Adrenal gland (tissue), 19 donors: ENCODE measurements around the gene SYCP2L. TPM values are rescaled to one million over a fixed set of nuclear protein-coding genes. Genes with fewer than 3 reads are reported as not detected.

Experiments used
- DNase-seq, 7 donors: peaks; one replicate each; pipeline ENCODE4 v3.0.0-alpha.2; 2019 to 2020
- H3K27ac ChIP-seq, 5 donors: fragments of 200-600 bp; sonication (generic) in 4 of 5; 1 replicate in 3 of 5; 2 replicates in 2 of 5; pipeline versions ENCODE4 v1.5.1 to v1.8.0; 2016 to 2020; ENCODE audit warnings: mild to moderate bottlenecking in 1 of 5
- H3K27me3 ChIP-seq: fragments of 200-600 bp; 2 replicates; pipeline ENCODE4 v1.8.0; 2021
- H3K36me3 ChIP-seq, 2 donors: fragments of 200-600 bp; replicated peaks in 1 of 2; 1 replicate in 1 of 2; 2 replicates in 1 of 2; pipeline versions ENCODE4 v1.5.1 to v1.8.0; 2018 to 2022
- H3K4me1 ChIP-seq, 2 donors: fragments of 200-600 bp; replicated peaks in 1 of 2; 1 replicate in 1 of 2; 2 replicates in 1 of 2; pipeline versions ENCODE4 v1.5.1 to v1.8.0; 2018 to 2021
- H3K4me3 ChIP-seq, 4 donors: fragments of 200-600 bp; sonication (generic) in 3 of 4; one replicate each; pipeline ENCODE4 v1.5.1; 2016 to 2018
- H3K9me3 ChIP-seq, 3 donors: fragments of 200-600 bp; sonication (generic) in 1 of 3; replicated peaks in 1 of 3; 1 replicate in 2 of 3; 2 replicates in 1 of 3; pipeline versions ENCODE4 v1.5.1 to v1.8.0; 2016 to 2021
- POLR2A ChIP-seq, 2 donors: fragments of 450-650 bp; IDR thresholded peaks; one replicate each; pipeline ENCODE4 v1.6.1; 2017; ENCODE audit warnings: antibody characterized with exemption in 2 of 2, mild to moderate bottlenecking in 2 of 2, moderate library complexity in 1 of 2
- whole genome bisulfite sequencing, 4 donors: extraction: QIAGEN DNeasy Blood & Tissue Kit in 2 of 4; methylation state at CpG; one replicate each; pipeline versions ENCODE4 v1.1.5 to v1.1.7; 2013 to 2017; 5-methylcytosine and 5-hydroxymethylcytosine counted together
- intact Hi-C, 2 donors: fragments of 100-400 bp; cut with DNase I; formaldehyde crosslinking; loops; one replicate each; pipeline versions ENCODE4 v1.14.1 to v1.15.0; 2022 to 2023
- long read RNA-seq, 10 donors: library from polyadenylated mRNA in 3 of 10; unstranded in 2 of 10; stranded (forward) in 1 of 10; transcript quantifications; one replicate each; pipeline ENCODE4 v2.0.0 and lab custom pipeline, GENCODE V29; 2021 to 2026
- polyA plus RNA-seq, 3 donors: library from polyadenylated mRNA; stranded (reverse); fragments of 200-250 nt in 2 of 3; fragments of 350-450 nt in 1 of 3; fragmentation: Illumina TruSeq in 1 of 3; extraction: RNeasy Lipid Tissue Mini Kit (QIAGEN cat#74804) in 1 of 3; gene quantifications; one replicate each; pipeline ENCODE4 v1.2.3, GENCODE V29; 2013 to 2014
- total RNA-seq, 9 donors: library from RNA; depleted of rRNA in 4 of 9; stranded (reverse); fragments of >200 nt in 4 of 9; fragments of 120-200 nt in 1 of 9; fragmentation: NEBNext Ultra II Directional in 1 of 9; extraction: Animal tissue kit (Norgen Biotek cat#: 25700) in 1 of 9; gene quantifications; one replicate each; pipeline versions ENCODE4 v1.1.0 to v1.2.4, GENCODE V29; 2013 to 2023
- TF ChIP-seq, protein P1 (sequence below), 6 experiments: fragments of 450-650 bp in 4 of 6; fragments of 200-600 bp in 2 of 6; sonication (generic) in 1 of 6; IDR thresholded peaks; 1 replicate in 5 of 6; 2 replicates in 1 of 6; pipeline versions ENCODE4 v1.5.1 to v1.8.0; 2016 to 2021; ENCODE audit warnings: antibody characterized with exemption in 6 of 6, mild to moderate bottlenecking in 2 of 6, moderate library complexity in 1 of 6
- donor health status: healthy with polysubstance abuse.
- donor health status: Bipolar disorder and iron deficiency.
- donor health status: DM: yes; HTN: yes; CAD: no.
- donor health status: DM: no; HTN: no; CAD: no.
- donor health status: DM: no; HTN: no; CAD: no.
- donor health status: DM: yes; HTN: yes; CAD: no.

The SYCP2L gene
- total RNA-seq: 1 to 10 TPM in 2 of 9 donors, under 1 TPM in 5, not detected in 2; 0.24 to 3.0 (median 0.48) TPM
- polyA plus RNA-seq: 1 to 10 TPM in 1 of 3 donors, under 1 TPM in 2; 0.09 to 1.0 (median 0.84) TPM
- long read RNA-seq, donor 1: 0 reads
- long read RNA-seq, donor 2: 0 reads
- long read RNA-seq, donor 3: 0 reads
- long read RNA-seq, donor 4: 0 reads
- long read RNA-seq, donor 5: 0 reads
- long read RNA-seq, donor 6: 0 reads
- long read RNA-seq, donor 7: 0 reads
- long read RNA-seq, donor 8: 0 reads
- long read RNA-seq, donor 9: 0 reads
- long read RNA-seq, donor 10: 0 reads

GRCh38 chr6:10886691-10887502 lies at the start of gene SYCP2L:
Gene SYCP2L (plus strand): TSS chr6:10887052. CDS start chr6:10887127, 75 bp downstream.
- DNase-seq: peak in 1 of 7 donors; percentile 6
- Histone ChIP-seq H3K27ac (no peak within 1 kb of the TSS), H3K36me3 (no peaks in the 10 kb centered on the region), H3K4me1 (peaks cover 0 to 4% of the 10 kb centered on the region in 2 donors), H3K9me3 (no peaks in the 10 kb centered on the region), H3K27me3 (peaks cover 53% of the 10 kb centered on the region), H3K4me3 (peak within 1 kb of the TSS in 2 of 4 donors; percentile 1 to 48)
- 3 to 4% (median 3%) methylated on average over 39 to 58 of the region's 58 CpGs for WGBS, 4 donors
- intact Hi-C loops: no loop called here
- TF ChIP-seq POLR2A (IDR thresholded peaks at IDR 0.05): no peak
- TF ChIP-seq, protein P1, sequence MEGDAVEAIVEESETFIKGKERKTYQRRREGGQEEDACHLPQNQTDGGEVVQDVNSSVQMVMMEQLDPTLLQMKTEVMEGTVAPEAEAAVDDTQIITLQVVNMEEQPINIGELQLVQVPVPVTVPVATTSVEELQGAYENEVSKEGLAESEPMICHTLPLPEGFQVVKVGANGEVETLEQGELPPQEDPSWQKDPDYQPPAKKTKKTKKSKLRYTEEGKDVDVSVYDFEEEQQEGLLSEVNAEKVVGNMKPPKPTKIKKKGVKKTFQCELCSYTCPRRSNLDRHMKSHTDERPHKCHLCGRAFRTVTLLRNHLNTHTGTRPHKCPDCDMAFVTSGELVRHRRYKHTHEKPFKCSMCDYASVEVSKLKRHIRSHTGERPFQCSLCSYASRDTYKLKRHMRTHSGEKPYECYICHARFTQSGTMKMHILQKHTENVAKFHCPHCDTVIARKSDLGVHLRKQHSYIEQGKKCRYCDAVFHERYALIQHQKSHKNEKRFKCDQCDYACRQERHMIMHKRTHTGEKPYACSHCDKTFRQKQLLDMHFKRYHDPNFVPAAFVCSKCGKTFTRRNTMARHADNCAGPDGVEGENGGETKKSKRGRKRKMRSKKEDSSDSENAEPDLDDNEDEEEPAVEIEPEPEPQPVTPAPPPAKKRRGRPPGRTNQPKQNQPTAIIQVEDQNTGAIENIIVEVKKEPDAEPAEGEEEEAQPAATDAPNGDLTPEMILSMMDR (IDR thresholded peaks at IDR 0.05): no peak

- intact Hi-C loops: no loop called here
- peaks cover 6 to 14% of the 10 kb centered on the region in 2 donors for H3K4me1 ChIP-seq
- H3K27ac ChIP-seq: peak overlapping the region in 2 of 5 donors; percentile 46 to 77
- H3K9me3 ChIP-seq: no peaks in the 10 kb centered on the region
- WGBS, 4 donors: 0 to 2% (median 1%) methylated on average over 10 to 22 of the region's 22 CpGs
- peak in 3 of 7 donors; percentile 17 to 27 (median 19) for DNase-seq
- TF ChIP-seq, protein P1 (IDR thresholded peaks at IDR 0.05): no peak
- no peak for TF ChIP-seq POLR2A (IDR thresholded peaks at IDR 0.05)
- peak overlapping the region in 3 of 4 donors; percentile 50 to 64 (median 60) for H3K4me3 ChIP-seq
- no peaks in the 10 kb centered on the region for H3K27me3 ChIP-seq
- no peaks in the 10 kb centered on the region for H3K36me3 ChIP-seq
Observed at GRCh38 chr6:10837622-10837994, 49.2 kb upstream of the SYCP2L start.

DNA sequence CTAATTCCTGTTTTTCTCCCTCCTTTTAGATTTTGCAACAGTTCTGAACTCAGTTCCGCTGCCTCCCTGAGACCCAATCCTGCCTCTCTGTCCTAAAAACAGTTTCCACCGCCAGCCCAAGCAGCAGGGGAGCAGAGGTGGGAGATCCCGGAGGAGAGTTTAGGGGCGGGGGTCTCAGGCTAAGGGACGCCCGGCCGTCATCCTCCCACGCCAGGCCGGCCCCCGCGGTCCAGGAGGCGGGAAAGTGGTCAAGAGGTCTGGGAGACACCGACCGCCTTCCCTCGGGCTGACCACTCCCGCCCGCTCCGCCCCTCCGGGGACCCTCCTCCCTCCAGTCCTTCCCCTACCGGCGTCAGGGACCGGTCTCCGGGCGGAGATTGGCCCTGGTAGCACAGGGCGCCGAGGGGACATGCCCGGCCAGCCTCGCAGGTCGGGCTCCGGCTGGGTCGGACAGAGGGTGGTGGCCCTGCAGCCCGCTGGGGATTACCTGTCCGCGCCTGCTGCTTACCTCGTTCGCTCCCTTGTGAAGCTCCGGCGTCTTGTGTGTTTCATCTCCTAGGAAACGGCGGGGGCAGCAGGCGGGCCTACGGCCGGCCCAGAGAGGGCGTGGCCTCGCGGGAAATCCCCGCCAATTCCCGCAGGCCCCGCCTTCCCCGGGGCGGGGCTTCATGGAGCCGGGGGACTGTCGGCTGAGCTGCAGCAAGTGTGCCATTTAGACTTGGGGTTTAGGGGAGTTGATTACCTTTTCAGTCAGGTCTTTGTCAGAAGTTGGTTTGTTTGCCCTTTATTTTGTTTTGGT lies 48.7 kb upstream of the SYCP2L start, which contains the start of gene MAK:
TSS of gene MAK (minus strand) at position 545 of the 799 bp plus-strand sequence. CDS start 7,891 bp downstream, outside the sequence.
- no peaks in the 10 kb centered on the region for H3K9me3 ChIP-seq
- H3K27ac ChIP-seq: peak within 1 kb of the TSS in 3 of 5 donors; percentile 7 to 77 (median 46)
- no peaks in the 10 kb centered on the region for H3K27me3 ChIP-seq
- WGBS, 4 donors: 0 to 1% (median 0%) methylated on average over 5 to 53 of the region's 53 CpGs
- intact Hi-C loops: no loop called here
- peak within 1 kb of the TSS; percentile 22 to 64 (median 55) for H3K4me3 ChIP-seq
- peak; percentile 84 to 91 (median 86) for DNase-seq
- H3K36me3 ChIP-seq: no peaks in the 10 kb centered on the region
- peak in 1 of 2 donors; percentile 59 for TF ChIP-seq POLR2A (IDR thresholded peaks at IDR 0.05)
- TF ChIP-seq, protein P1 (IDR thresholded peaks at IDR 0.05): no peak
- H3K4me1 ChIP-seq: peaks cover 6 to 14% of the 10 kb centered on the region in 2 donors
